Vagina (tissue), 2 donors: ENCODE measurements around the gene DDX31.

Experiments
- CTCF ChIP-seq, 3 experiments: fragments of 450-650 bp in 2 of 3; fragments of 200-600 bp in 1 of 3; sonication (generic) in 1 of 3; IDR thresholded peaks; one replicate each; pipeline ENCODE4 v1.5.1; 2017 to 2019; ENCODE audit warnings: antibody characterized with exemption in 3 of 3, mild to moderate bottlenecking in 2 of 3, moderate library complexity in 2 of 3
- POLR2A ChIP-seq, 2 donors: fragments of 450-650 bp; IDR thresholded peaks; one replicate each; pipeline ENCODE4 v1.6.1; 2017; ENCODE audit warnings: antibody characterized with exemption in 2 of 2, mild to moderate bottlenecking in 2 of 2, moderate library complexity in 2 of 2
- POLR2AphosphoS5 ChIP-seq, 2 donors: sonication (generic); formaldehyde crosslinking; IDR thresholded peaks; one replicate each; pipeline ENCODE4 v1.9.0; 2017; ENCODE audit warnings: antibody characterized with exemption in 2 of 2, mild to moderate bottlenecking in 2 of 2, low read depth in 1 of 2; ENCODE audit not compliant: insufficient read depth in 1 of 2

- TF ChIP-seq POLR2AphosphoS5 (IDR thresholded peaks at IDR 0.05; ENCODE audit: insufficient read depth in 1 of 2, low read depth in 1 of 2) (no peak), CTCF (IDR thresholded peaks at IDR 0.05) (no peak), POLR2A (IDR thresholded peaks at IDR 0.05) (no peak)
Measured at GRCh38 chr9:132674485-132674884, 4.7 kb upstream of the DDX31 start.
